A549 (cell line): ENCODE data around the gene CENPE. TPM values are rescaled to one million over a fixed set of nuclear protein-coding genes. Genes with fewer than 3 reads are reported as not detected.

ENCODE experiments used
- ATAC-seq, 2 experiments: fragments of 200-7000 bp in 1 of 2; fragments of >200 bp in 1 of 2; cut with Nextera tagmentation in 1 of 2; cut with Tn5 transposase in 1 of 2; 3 replicates each; pipeline versions ENCODE4 v1.8.0 to v1.9.1; 2018 to 2020; ENCODE audit warnings: mild to moderate bottlenecking in 1 of 2, moderate library complexity in 1 of 2
- CTCF ChIA-PET: fragments of 300-600 bp; sonication (Branson Sonifier 250); formaldehyde crosslinking; extraction: SDS; loops from one replicate; lab custom pipeline; 2021; ENCODE audit warnings: antibody characterized with exemption, inconsistent platforms; lab: Yijun Ruan, JAX
- POLR2A ChIA-PET: fragments of 350-600 bp; formaldehyde crosslinking; extraction: SDS; loops from one replicate; lab custom pipeline; 2021; ENCODE audit warnings: antibody characterized with exemption, inconsistent platforms; lab: Yijun Ruan, JAX
- DNase-seq, 2 experiments: peaks; one replicate each; pipeline versions ENCODE4 v3.0.0 to v3.0.0-alpha.2; 2011 to 2016; ENCODE audit warnings: low read depth in 1 of 2, low spot score in 1 of 2
- FAIRE-seq: peaks from 2 replicates; lab custom pipeline; 2011; peaks lifted over from hg19 to GRCh38; lab: Jason Lieb, UNC
- H3K27ac ChIP-seq, 2 experiments: fragments of >200 bp; sonication (Bioruptor Twin); formaldehyde crosslinking; 3 replicates each; pipeline ENCODE4 v1.5.1; 2016 to 2017
- H3K4me1 ChIP-seq: fragments of >200 bp; sonication (Bioruptor Twin); formaldehyde crosslinking; 3 replicates; pipeline ENCODE4 v1.6.1; 2016
- H3K4me2 ChIP-seq: fragments of >200 bp; sonication (Bioruptor Twin); formaldehyde crosslinking; 3 replicates; pipeline ENCODE4 v1.6.1; 2016
- H3K4me3 ChIP-seq: fragments of >200 bp; sonication (Bioruptor Twin); formaldehyde crosslinking; 3 replicates; pipeline ENCODE4 v1.5.1; 2016
- H3K9me3 ChIP-seq: fragments of >200 bp; sonication (Bioruptor Twin); formaldehyde crosslinking; 3 replicates; pipeline ENCODE4 v1.6.1; 2016
- BHLHE40 ChIP-seq: IDR thresholded peaks from 2 replicates; pipeline ENCODE4 v1.6.1; 2012; ENCODE audit warnings: low read depth, low read length, inconsistent platforms
- CBX2 ChIP-seq: fragments of 200-600 bp; sonication (generic); IDR thresholded peaks from 2 replicates; pipeline ENCODE4 v1.6.1; 2016; ENCODE audit warnings: low read depth, mild to moderate bottlenecking, borderline replicate concordance
- CEBPB ChIP-seq, 2 experiments: fragments of >200 bp in 1 of 2; sonication (Bioruptor Twin) in 1 of 2; formaldehyde crosslinking in 1 of 2; IDR thresholded peaks; 2 replicates each; pipeline ENCODE4 v1.6.1; 2012 to 2016
- CHD2 ChIP-seq: fragments of 150-350 bp; IDR thresholded peaks from 2 replicates; pipeline ENCODE4 v1.6.1; 2014; ENCODE audit warnings: low read length; ENCODE audit not compliant: partially characterized antibody
- CHD4 ChIP-seq: fragments of 200-600 bp; sonication (generic); IDR thresholded peaks from 2 replicates; pipeline ENCODE4 v1.6.1; 2016; ENCODE audit warnings: antibody characterized with exemption, mild to moderate bottlenecking, borderline replicate concordance
- CTCF ChIP-seq: fragments of >200 bp; sonication (Bioruptor Twin); formaldehyde crosslinking; IDR thresholded peaks from 3 replicates; pipeline ENCODE4 v1.5.1; 2016
- E2F6 ChIP-seq: IDR thresholded peaks from 2 replicates; pipeline ENCODE4 v1.6.1; 2012; ENCODE audit warnings: low read depth, borderline replicate concordance
- EHMT2 ChIP-seq: fragments of 200-600 bp; sonication (generic); IDR thresholded peaks from 2 replicates; pipeline ENCODE4 v1.6.1; 2016; ENCODE audit warnings: antibody characterized with exemption, low read depth, mild to moderate bottlenecking, moderate library complexity
- EP300 ChIP-seq, 2 experiments: fragments of >200 bp; sonication (Bioruptor Twin); formaldehyde crosslinking; IDR thresholded peaks; 2 replicates in 1 of 2; 3 replicates in 1 of 2; pipeline ENCODE4 v1.6.1; 2016 to 2017
- HDAC2 ChIP-seq: fragments of 200-600 bp; sonication (generic); IDR thresholded peaks from 2 replicates; pipeline ENCODE4 v1.6.1; 2016
- HOXB5 ChIP-seq: fragments of 250-450 bp; sonication (Bioruptor Pico); IDR thresholded peaks from 2 replicates; pipeline ENCODE4 v1.5.0; 2020; ENCODE audit warnings: mild to moderate bottlenecking, moderate library complexity
- JUN ChIP-seq, 2 experiments: fragments of >200 bp; sonication (Bioruptor Twin); formaldehyde crosslinking; IDR thresholded peaks; 2 replicates in 1 of 2; 3 replicates in 1 of 2; pipeline ENCODE4 v1.6.1; 2016 to 2017
- KDM1A ChIP-seq: fragments of 200-600 bp; sonication (generic); IDR thresholded peaks from 2 replicates; pipeline ENCODE4 v1.6.1; 2016; ENCODE audit warnings: low read depth, mild to moderate bottlenecking
- KDM5A ChIP-seq: fragments of 200-600 bp; sonication (generic); IDR thresholded peaks from 2 replicates; pipeline ENCODE4 v1.6.1; 2016; ENCODE audit warnings: antibody characterized with exemption, mild to moderate bottlenecking
- MAX ChIP-seq: IDR thresholded peaks from 2 replicates; pipeline ENCODE4 v1.6.1; 2012
- MAZ ChIP-seq: fragments of 150-350 bp; IDR thresholded peaks from 2 replicates; pipeline ENCODE4 v1.6.1; 2014; ENCODE audit warnings: antibody characterized with exemption, low read depth, low read length, borderline replicate concordance
- NFE2L2 ChIP-seq: fragments of 150-350 bp; conservative IDR thresholded peaks from 2 replicates; pipeline ENCODE4 v1.6.1; 2014; ENCODE audit warnings: low read length
- RAD21 ChIP-seq, 2 experiments: fragments of >200 bp in 1 of 2; sonication (Bioruptor Twin) in 1 of 2; formaldehyde crosslinking in 1 of 2; IDR thresholded peaks in 1 of 2; conservative IDR thresholded peaks in 1 of 2; 2 replicates in 1 of 2; 3 replicates in 1 of 2; pipeline ENCODE4 v1.6.1; 2012 to 2018; ENCODE audit warnings: inconsistent platforms in 1 of 2
- SMC3 ChIP-seq: fragments of >200 bp; sonication (Bioruptor Twin); formaldehyde crosslinking; IDR thresholded peaks from 3 replicates; pipeline ENCODE4 v1.6.1; 2018; ENCODE audit warnings: inconsistent platforms
- TFCP2L1 ChIP-seq: fragments of 250-450 bp; sonication (Bioruptor Pico); IDR thresholded peaks from 2 replicates; pipeline ENCODE4 v1.5.0; 2021; ENCODE audit warnings: mild to moderate bottlenecking
- TP53 ChIP-seq: fragments of 250-450 bp; sonication (Bioruptor Pico); IDR thresholded peaks from 2 replicates; pipeline ENCODE4 v1.5.0; 2021; ENCODE audit warnings: mild to moderate bottlenecking, moderate library complexity
- ZFP36 ChIP-seq: fragments of 450-650 bp; IDR thresholded peaks from 2 replicates; pipeline ENCODE4 v1.6.1; 2014; ENCODE audit warnings: borderline replicate concordance; ENCODE audit not compliant: partially characterized antibody
- ZSCAN20 ChIP-seq: fragments of 250-450 bp; sonication (Bioruptor Pico); IDR thresholded peaks from 2 replicates; pipeline ENCODE4 v1.8.0; 2022; ENCODE audit warnings: mild to moderate bottlenecking, moderate library complexity
- WGBS: methylation state at CpG from one replicate; pipeline ENCODE4 v1.1.6; 2017; ENCODE audit errors: missing lambda C conversion rate; 5-methylcytosine and 5-hydroxymethylcytosine counted together
- polyA plus RNA-seq, 4 experiments: library from polyadenylated mRNA; depleted of rRNA in 3 of 4; stranded (reverse); fragments of >200 nt; fragmentation: RNase III in 1 of 4; extraction: RNeasy Plus Mini Kit Qiagen cat#74134 plus additional on column Dnase treatment in 1 of 4; gene quantifications; 2 replicates in 3 of 4; 3 replicates in 1 of 4; pipeline ENCODE4 v1.2.3, GENCODE V29; 2011 to 2017
- TF ChIP-seq, protein P1 (sequence below): IDR thresholded peaks from 2 replicates; pipeline ENCODE4 v1.6.1; 2012
- TF ChIP-seq, protein P2 (sequence below): fragments of 250-450 bp; sonication (Bioruptor Pico); IDR thresholded peaks from 2 replicates; pipeline ENCODE4 v1.5.0; 2020; ENCODE audit warnings: low read depth, mild to moderate bottlenecking, moderate library complexity
- TF ChIP-seq, protein P3 (sequence below): fragments of >200 bp; sonication (Bioruptor Twin); formaldehyde crosslinking; IDR thresholded peaks from 2 replicates; pipeline ENCODE4 v1.6.1; 2016

Gene CENPE
- polyA plus RNA-seq, 2 of the 4 experiments (the other 2 are of a cell fraction), result 6.3 to 15.9 TPM

DNA sequence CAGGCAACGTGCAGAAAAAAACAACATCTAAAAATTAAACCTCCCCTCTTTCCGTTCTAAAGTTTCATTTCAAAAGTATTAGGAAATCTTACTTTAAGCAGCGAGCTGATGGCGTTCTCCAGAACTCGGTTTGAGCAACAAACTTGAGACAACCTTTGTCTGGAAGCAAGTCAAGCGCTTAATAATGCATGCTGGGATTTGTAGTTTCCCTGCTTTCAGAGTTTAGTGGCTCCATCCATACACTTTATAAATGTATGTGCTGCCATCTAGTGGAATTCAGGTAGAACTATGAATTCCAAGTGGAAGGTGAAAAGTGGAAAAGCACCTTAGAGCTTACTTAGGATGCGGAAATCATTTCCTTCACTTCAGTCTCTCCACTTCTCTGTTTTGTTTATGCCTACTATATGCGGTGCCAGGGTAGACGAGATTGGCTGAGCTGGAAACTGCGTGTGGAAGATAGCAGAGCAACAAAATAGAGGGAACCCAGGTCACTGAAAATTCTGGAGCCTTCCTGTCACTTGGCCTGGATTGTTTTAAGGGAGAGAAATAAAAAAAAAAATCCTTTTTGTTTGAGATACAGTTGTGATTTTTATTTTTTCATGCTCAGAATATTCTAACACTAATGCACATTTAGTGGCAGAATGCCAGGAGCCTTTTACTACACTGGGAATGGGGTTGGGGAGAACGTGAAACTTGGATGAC is 98.3 kb downstream of the CENPE start, which contains the start of gene BDH2:
Gene BDH2, minus strand, starts transcription at position 144 of the 702 bp plus-strand sequence. CDS start 3,580 bp downstream, outside the sequence.
- 10% methylated on average over 11 of the region's 11 CpGs for WGBS
- H3K27ac ChIP-seq, result peak within 1 kb of the TSS; percentile 58 to 81
- CTCF ChIA-PET, result interaction anchor here (0.6 to 4.3 kb wide), 14 partner anchors 9 to 1647 kb away, joined by 3 to 27 read pairs (median 4); partner anchors contain the start of gene SLC9B2
- POLR2A ChIA-PET, result interaction anchor here (0.8 to 1.2 kb wide), 2 partner anchors 479 to 669 kb away, joined by 3 read pairs; no protein-coding TSS in a partner anchor
- TF ChIP-seq CHD4, result no peak
- no peak for TF ChIP-seq MAX
- peak; percentile 64 to 71 for TF ChIP-seq RAD21 (conservative IDR thresholded peaks at IDR 0.05 in 1 of 2, IDR thresholded peaks at IDR 0.05 in 1 of 2)
- TF ChIP-seq CEBPB (IDR thresholded peaks at IDR 0.05), result 0 out of 4 replicates have a peak, but pooled peaks of 1 of the 2 experiments have one; percentile 16
- no peak for TF ChIP-seq EP300 (IDR thresholded peaks at IDR 0.05)
- TF ChIP-seq CTCF, result peak; percentile 61
- TF ChIP-seq JUN (IDR thresholded peaks at IDR 0.05), result no peak
- TF ChIP-seq SMC3, result peak; percentile 32; the same call in 2 of the 3 replicates
- TF ChIP-seq, all 56 proteins: peak for 4
- no peaks in the 10 kb centered on the region for H3K9me3 ChIP-seq
- H3K4me2 ChIP-seq, result peak within 1 kb of the TSS; percentile 78
- DNase-seq, result peak; percentile 75 to 85
- peak within 1 kb of the TSS; percentile 42 for H3K4me3 ChIP-seq
- no peak for FAIRE-seq
- ATAC-seq, result peak; percentile 92 to 97
- H3K4me1 ChIP-seq, result no peaks in the 10 kb centered on the region

- POLR2A ChIA-PET, result interaction anchor here (1.2 kb wide), 1 partner anchor 668 kb away, joined by 3 read pairs; no protein-coding TSS in a partner anchor
- ATAC-seq (no peak), FAIRE-seq (no peak)
Observed at GRCh38 chr4:103098756-103099440, 99.2 kb downstream of the CENPE start.

More at GRCh38 chr4:103098756-103099440, 99.2 kb downstream of the CENPE start:
- Histone ChIP-seq H3K27ac (peak overlapping the region; percentile 58 to 81), H3K4me1 (no peaks in the 10 kb centered on the region), H3K9me3 (no peaks in the 10 kb centered on the region), H3K4me2 (peak overlapping the region; percentile 78), H3K4me3 (peak overlapping the region; percentile 42)
- CTCF ChIA-PET, result interaction anchor here (0.6 to 4.3 kb wide), 10 partner anchors 8 to 1646 kb away, joined by 3 to 27 read pairs (median 4); no protein-coding TSS in a partner anchor
- WGBS, result 25% methylated on average over 4 of the region's 4 CpGs
- TF ChIP-seq ZSCAN20 (no peak), CEBPB (IDR thresholded peaks at IDR 0.05) (no peak), BHLHE40 (no peak), TP53 (CRISPR knock-in tag) (no peak), ZFP36 (no peak), TFCP2L1 (CRISPR knock-in tag) (no peak), KDM5A (no peak), HOXB5 (CRISPR knock-in tag) (no peak), MAZ (no peak), CHD2 (no peak), HDAC2 (no peak), E2F6 (no peak), EHMT2 (no peak), CBX2 (no peak), KDM1A (no peak), NFE2L2 (no peak), EP300 (IDR thresholded peaks at IDR 0.05) (no peak)
- TF ChIP-seq, protein P1, sequence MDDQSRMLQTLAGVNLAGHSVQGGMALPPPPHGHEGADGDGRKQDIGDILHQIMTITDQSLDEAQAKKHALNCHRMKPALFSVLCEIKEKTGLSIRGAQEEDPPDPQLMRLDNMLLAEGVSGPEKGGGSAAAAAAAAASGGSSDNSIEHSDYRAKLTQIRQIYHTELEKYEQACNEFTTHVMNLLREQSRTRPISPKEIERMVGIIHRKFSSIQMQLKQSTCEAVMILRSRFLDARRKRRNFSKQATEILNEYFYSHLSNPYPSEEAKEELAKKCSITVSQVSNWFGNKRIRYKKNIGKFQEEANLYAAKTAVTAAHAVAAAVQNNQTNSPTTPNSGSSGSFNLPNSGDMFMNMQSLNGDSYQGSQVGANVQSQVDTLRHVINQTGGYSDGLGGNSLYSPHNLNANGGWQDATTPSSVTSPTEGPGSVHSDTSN, result no peak
- TF ChIP-seq, protein P2, sequence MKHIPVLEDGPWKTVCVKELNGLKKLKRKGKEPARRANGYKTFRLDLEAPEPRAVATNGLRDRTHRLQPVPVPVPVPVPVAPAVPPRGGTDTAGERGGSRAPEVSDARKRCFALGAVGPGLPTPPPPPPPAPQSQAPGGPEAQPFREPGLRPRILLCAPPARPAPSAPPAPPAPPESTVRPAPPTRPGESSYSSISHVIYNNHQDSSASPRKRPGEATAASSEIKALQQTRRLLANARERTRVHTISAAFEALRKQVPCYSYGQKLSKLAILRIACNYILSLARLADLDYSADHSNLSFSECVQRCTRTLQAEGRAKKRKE (CRISPR knock-in tag), result no peak
- TF ChIP-seq, protein P3, sequence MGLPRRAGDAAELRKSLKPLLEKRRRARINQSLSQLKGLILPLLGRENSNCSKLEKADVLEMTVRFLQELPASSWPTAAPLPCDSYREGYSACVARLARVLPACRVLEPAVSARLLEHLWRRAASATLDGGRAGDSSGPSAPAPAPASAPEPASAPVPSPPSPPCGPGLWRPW, result no peak
- no peak for DNase-seq
